ENCODE results near the gene CEP70. TPM values are rescaled to one million over a fixed set of nuclear protein-coding genes. Genes with fewer than 3 reads are reported as not detected.

Gene CEP70
- total RNA-seq, 4 donors from 2014 or later = 25.5 to 54.4 (median 39.0) TPM

DNA sequence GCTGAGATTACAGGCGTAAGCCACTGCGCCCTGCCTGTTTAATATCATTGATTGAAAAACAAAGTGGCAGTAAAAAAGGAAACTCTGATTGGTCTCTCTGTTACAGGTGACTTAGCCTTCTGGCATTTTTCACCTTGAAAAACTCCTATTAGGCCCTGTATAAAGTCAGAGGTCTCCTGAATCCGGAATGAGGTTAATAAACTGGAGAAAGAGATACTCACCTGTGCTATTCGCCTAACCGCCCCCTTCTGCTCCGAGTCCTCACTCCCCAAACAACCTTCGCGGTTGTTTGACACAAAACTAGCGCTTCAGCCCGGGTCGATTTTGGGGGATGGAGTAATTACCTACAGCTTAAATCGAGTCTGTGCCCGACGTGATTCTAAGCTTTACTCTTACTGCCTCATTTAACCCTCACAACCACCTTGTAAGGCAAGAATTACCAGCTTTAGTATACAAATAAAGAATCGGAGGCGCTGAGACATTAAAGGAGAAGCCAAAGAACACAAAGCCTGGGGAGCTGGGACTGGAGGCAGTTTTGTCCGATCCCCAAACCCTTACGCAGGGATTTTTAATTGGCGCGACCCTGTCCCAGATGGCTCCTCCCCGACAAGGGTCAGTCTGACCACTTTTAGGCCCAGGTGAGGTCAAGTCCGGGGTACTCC, 441 bp downstream of the CEP70 start:
- Histone ChIP-seq H3K4me3 (peak overlapping the region; percentile 67 to 75 (median 70)), H3K27ac (replicated peaks in 1 of 4) (peak overlapping the region; percentile 89 to 98 (median 89)), H3K9me3 (no peaks in the 10 kb centered on the region), H3K36me3 (peaks cover 0 to 15% (median 4%) of the 10 kb centered on the region in 4 donors), H3K27me3 (no peaks in the 10 kb centered on the region), H3K4me1 (peaks cover 5 to 18% (median 13%) of the 10 kb centered on the region in 4 donors)
- no peak for TF ChIP-seq POLR2A (IDR thresholded peaks at IDR 0.05; ENCODE audit: low read depth)
- TF ChIP-seq POLR2AphosphoS5 (IDR thresholded peaks at IDR 0.05) = no peak
- TF ChIP-seq, protein P1, sequence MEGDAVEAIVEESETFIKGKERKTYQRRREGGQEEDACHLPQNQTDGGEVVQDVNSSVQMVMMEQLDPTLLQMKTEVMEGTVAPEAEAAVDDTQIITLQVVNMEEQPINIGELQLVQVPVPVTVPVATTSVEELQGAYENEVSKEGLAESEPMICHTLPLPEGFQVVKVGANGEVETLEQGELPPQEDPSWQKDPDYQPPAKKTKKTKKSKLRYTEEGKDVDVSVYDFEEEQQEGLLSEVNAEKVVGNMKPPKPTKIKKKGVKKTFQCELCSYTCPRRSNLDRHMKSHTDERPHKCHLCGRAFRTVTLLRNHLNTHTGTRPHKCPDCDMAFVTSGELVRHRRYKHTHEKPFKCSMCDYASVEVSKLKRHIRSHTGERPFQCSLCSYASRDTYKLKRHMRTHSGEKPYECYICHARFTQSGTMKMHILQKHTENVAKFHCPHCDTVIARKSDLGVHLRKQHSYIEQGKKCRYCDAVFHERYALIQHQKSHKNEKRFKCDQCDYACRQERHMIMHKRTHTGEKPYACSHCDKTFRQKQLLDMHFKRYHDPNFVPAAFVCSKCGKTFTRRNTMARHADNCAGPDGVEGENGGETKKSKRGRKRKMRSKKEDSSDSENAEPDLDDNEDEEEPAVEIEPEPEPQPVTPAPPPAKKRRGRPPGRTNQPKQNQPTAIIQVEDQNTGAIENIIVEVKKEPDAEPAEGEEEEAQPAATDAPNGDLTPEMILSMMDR (IDR thresholded peaks at IDR 0.05) = no peak
- TF ChIP-seq EP300 (IDR thresholded peaks at IDR 0.05) = no peak
- no peak for DNase-seq (ENCODE audit: extremely low spot score)
- intact Hi-C loops (cut with DNase I) = loop anchor here (1.0 to 10.0 kb wide), 4 partner anchors 16 to 322 kb away; partner anchors contain the start of gene PIK3CB
- WGBS = 13% methylated on average over 20 of the region's 22 CpGs

DNA sequence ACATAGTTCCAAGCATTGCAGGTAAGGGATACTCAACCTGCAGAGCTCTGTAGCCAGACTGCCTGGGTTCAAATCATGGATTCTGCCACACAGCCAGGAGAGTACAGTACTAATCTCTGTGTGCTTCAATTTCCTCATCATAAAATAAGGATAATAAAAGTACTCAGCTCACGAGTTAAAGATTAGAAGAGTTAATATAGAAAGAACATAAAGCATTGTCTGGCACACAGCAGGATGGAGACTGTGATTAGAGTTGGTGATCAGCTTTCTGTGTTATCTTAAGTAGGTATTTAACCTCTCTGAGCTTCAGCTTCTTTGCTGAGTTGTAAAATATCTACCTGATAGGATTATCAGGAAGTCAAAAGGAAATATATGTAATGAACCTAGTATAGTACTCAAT, 2.7 kb downstream of the CEP70 start:
- no peak for TF ChIP-seq EP300 (IDR thresholded peaks at IDR 0.05)
- TF ChIP-seq, protein P1 (IDR thresholded peaks at IDR 0.05) = no peak
- no peak for TF ChIP-seq POLR2A (IDR thresholded peaks at IDR 0.05; ENCODE audit: low read depth)
- no peak for TF ChIP-seq POLR2AphosphoS5 (IDR thresholded peaks at IDR 0.05)
- no peaks in the 10 kb centered on the region for H3K27me3 ChIP-seq
- DNase-seq (ENCODE audit: extremely low spot score) = no peak
- peaks cover 0 to 15% (median 4%) of the 10 kb centered on the region in 4 donors for H3K36me3 ChIP-seq
- intact Hi-C loops (cut with DNase I) = loop anchor here (10.0 kb wide), 2 partner anchors 103 to 243 kb away; partner anchors contain the start of gene PIK3CB
- WGBS = 80% methylated on average over 1 of the region's 1 CpG
- H3K27ac ChIP-seq (replicated peaks in 1 of 4) = no peak overlapping the region
- H3K4me1 ChIP-seq = peaks cover 5 to 18% (median 13%) of the 10 kb centered on the region in 4 donors
- no peaks in the 10 kb centered on the region for H3K9me3 ChIP-seq
- no peak overlapping the region for H3K4me3 ChIP-seq

DNA sequence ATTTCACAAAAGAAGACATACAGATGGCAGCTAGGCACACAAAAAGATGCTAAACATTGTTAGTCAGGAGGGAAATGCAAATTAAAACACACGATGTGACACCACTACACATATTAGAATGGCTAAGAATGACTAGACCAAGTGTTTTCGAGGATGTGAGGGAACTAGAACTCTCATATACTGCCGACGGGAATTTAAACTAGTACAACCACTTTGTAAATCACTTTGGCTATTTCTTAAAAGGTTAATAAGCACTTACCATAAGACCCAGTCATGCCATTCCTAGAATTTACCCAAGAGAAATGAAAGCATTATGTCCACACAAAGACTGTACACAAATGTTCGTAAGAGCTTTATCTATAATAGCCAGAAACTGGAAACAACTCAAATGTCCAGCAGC, 5.6 kb downstream of the CEP70 start:
- no peak for DNase-seq (ENCODE audit: extremely low spot score)
- intact Hi-C loops (cut with DNase I) = no loop called here
- Histone ChIP-seq H3K4me3 (no peak overlapping the region), H3K27ac (replicated peaks in 1 of 4) (no peak overlapping the region), H3K36me3 (peaks cover 0 to 15% (median 4%) of the 10 kb centered on the region in 4 donors), H3K27me3 (no peaks in the 10 kb centered on the region), H3K9me3 (no peaks in the 10 kb centered on the region), H3K4me1 (peaks cover 3 to 14% (median 8%) of the 10 kb centered on the region in 4 donors)
- no peak for TF ChIP-seq EP300 (IDR thresholded peaks at IDR 0.05)
- no peak for TF ChIP-seq POLR2A (IDR thresholded peaks at IDR 0.05; ENCODE audit: low read depth)
- no peak for TF ChIP-seq POLR2AphosphoS5 (IDR thresholded peaks at IDR 0.05)
- TF ChIP-seq, protein P1 (IDR thresholded peaks at IDR 0.05) = no peak
- WGBS = 92% methylated on average over 5 of the region's 5 CpGs

DNA sequence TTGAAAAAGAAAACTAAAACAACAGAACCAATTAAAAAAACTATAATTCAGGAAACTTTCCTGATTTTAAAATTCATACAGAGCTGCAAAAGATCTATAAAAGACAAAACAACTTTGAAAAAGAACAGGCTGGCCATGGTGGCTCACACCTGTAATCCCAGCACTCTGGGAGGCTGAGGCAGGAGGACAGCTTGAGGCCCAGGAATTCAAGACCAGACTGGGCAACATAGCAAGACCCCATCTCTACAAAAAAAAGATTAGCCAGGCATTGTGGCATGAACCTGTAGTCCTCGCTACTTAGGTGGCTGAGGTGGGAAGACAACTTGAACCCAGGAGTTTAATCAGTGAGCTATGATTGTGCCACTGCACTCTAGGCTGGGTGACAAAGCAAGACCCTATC, 6.7 kb downstream of the CEP70 start:
- H3K4me3 ChIP-seq = no peak overlapping the region
- H3K9me3 ChIP-seq = no peaks in the 10 kb centered on the region
- H3K27ac ChIP-seq (replicated peaks in 1 of 4) = no peak overlapping the region
- H3K4me1 ChIP-seq = peaks cover 0 to 3% (median 0%) of the 10 kb centered on the region in 4 donors
- TF ChIP-seq, protein P1 (IDR thresholded peaks at IDR 0.05) = no peak
- TF ChIP-seq POLR2AphosphoS5 (IDR thresholded peaks at IDR 0.05) (no peak), POLR2A (IDR thresholded peaks at IDR 0.05; ENCODE audit: low read depth) (no peak), EP300 (IDR thresholded peaks at IDR 0.05) (no peak)
- no peaks in the 10 kb centered on the region for H3K27me3 ChIP-seq
- no peak for DNase-seq (ENCODE audit: extremely low spot score)
- intact Hi-C loops (cut with DNase I) = no loop called here
- 100% methylated on average over 1 of the region's 1 CpG for WGBS
- peaks cover 0 to 15% (median 4%) of the 10 kb centered on the region in 4 donors for H3K36me3 ChIP-seq
